Left lobe of liver (tissue), 2 donors: ENCODE measurements around the gene MRPS7. TPM values are rescaled to one million over a fixed set of nuclear protein-coding genes. Genes with fewer than 3 reads are reported as not detected.

Experiments
- ATAC-seq: fragments of 200-7000 bp; cut with Tn5 transposase; one replicate; pipeline ENCODE4 v1.9.1; 2020; ENCODE audit warnings: mild to moderate bottlenecking, moderate library complexity
- DNase-seq: peaks from one replicate; pipeline ENCODE4 v3.0.0-alpha.2; 2020; ENCODE audit warnings: low spot score
- total RNA-seq: library from RNA; stranded (reverse); gene quantifications from one replicate; pipeline ENCODE4 v1.2.1, GENCODE V29; 2021
- donor health status: DM: no; HTN: no; CAD: no; lungs with moderate emphysema.
- donor health status: DM: no; HTN: yes; CAD: no.

The MRPS7 gene
- total RNA-seq, 1 donor from 2014 or later, result 36.1 TPM

DNA sequence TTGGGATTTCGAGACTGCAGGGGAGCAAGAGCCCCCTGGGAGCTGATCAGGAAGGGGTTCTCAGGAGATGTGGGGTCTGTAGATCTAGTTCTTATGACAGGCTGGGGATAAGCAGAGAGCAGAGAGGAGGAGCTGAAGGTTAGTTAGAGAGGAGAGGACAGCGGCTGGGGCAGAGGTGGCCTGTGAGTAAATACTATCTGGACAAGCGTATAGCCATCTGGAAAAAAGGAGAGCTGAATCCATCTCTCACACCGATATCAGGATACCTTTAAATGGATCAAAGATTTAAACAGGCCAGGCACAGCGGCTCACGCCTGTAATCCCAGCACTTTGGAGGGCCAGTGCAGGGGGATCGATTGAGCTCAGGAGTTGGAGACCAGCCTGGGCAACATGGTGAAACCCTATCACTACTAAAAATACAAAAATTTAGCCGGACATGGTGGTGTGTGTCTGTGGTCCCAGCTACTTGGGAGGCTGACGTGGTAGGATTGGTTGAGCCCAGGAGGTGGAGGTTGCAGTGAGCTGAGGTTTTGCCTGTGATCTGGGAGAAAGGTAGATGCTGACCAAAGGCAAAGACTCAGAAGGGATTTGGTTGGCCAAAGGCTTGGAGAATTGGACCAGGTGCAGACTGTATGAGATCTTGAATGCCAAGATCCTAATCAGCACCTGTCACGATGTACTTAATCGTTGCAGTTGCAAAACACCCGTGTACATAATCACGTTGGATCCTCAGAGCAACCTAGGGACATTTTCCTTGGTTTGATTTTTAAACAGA, 46.5 kb downstream of the MRPS7 start:
- DNase-seq, result no peak
- ATAC-seq, result no peak

- DNase-seq, result peak; percentile 82
- ATAC-seq, result peak; percentile 91
Measured at GRCh38 chr17:75308732-75309629, 47.3 kb downstream of the MRPS7 start.

DNA sequence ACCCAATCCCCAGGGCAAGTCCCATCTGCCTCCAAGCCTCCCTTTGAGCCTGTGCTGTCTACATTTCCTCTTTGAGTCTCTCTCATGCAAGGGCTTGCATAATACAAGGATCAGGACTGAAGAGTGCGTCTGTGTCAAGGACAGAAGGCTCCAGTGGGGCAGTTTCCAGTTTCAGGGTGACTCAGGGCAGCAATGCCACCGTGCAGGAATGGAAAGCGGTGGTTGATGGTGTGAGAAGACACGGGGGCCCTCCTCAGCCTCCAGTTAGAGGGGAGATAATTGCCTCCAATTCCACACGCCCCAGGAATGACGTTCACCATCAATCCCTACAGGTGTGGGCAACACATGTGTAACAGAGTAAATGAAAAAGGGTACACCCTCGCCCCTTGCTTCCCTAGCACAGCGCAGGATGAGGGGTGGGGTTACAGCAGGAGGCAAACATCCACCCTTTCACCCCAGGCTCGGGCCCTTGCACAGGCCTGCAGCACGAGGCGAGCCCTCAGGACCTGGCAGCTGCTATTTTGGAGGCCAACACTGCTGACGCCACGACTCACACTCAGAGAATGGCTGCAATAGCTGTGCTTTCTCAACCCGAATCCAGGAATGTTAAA, 52.4 kb downstream of the MRPS7 start:
- DNase-seq (peak; percentile 60), ATAC-seq (peak; percentile 64)

GRCh38 chr17:75315541-75316243, 54.0 kb downstream of the MRPS7 start:
- ATAC-seq (no peak), DNase-seq (no peak)

Other genes starting within 250 kb of the MRPS7 start
- 25.8 TPM for gene MRPL58, start 249.2 kb upstream of the MRPS7 start, total RNA-seq
- gene ATP5PD, start 214.9 kb upstream of the MRPS7 start, total RNA-seq, result 177 TPM
- 7.0 TPM for gene KCTD2, start 214.7 kb upstream of the MRPS7 start, total RNA-seq
- gene SLC16A5, start 173.9 kb upstream of the MRPS7 start, total RNA-seq, result 1.2 TPM
- 5.6 TPM for gene ARMC7, start 151.9 kb upstream of the MRPS7 start, total RNA-seq
- gene NT5C, start 130.1 kb upstream of the MRPS7 start, total RNA-seq, result 11.9 TPM
- gene JPT1, start 107.4 kb upstream of the MRPS7 start, total RNA-seq, result 14.8 TPM
- gene SUMO2, start 78.9 kb upstream of the MRPS7 start, total RNA-seq, result 94.9 TPM
- 33.8 TPM for gene NUP85, start 56.2 kb upstream of the MRPS7 start, total RNA-seq
- gene GGA3, start 273 bp upstream of the MRPS7 start, total RNA-seq, result 17.9 TPM
- gene MIF4GD, start 9.4 kb downstream of the MRPS7 start, total RNA-seq, result 7.7 TPM
- gene SLC25A19, start 27.6 kb downstream of the MRPS7 start, total RNA-seq, result 3.6 TPM
- 45.8 TPM for gene GRB2, start 143.8 kb downstream of the MRPS7 start, total RNA-seq
- 43.5 TPM for gene TMEM94, start 194.8 kb downstream of the MRPS7 start, total RNA-seq